HEK293 (cell line): ENCODE data around the gene CCDC142.

Experiments
- CTCF ChIA-PET: fragments of 350-600 bp; formaldehyde crosslinking; extraction: SDS; loops from one replicate; lab custom pipeline; 2021; ENCODE audit warnings: antibody characterized with exemption; lab: Yijun Ruan, JAX
- POLR2A ChIA-PET: fragments of 300-600 bp; formaldehyde crosslinking; extraction: SDS; loops from one replicate; lab custom pipeline; 2020; ENCODE audit warnings: antibody characterized with exemption, inconsistent platforms; lab: Yijun Ruan, JAX
- H3K27ac ChIP-seq: fragments of 200-500 bp; sonication (Bioruptor generic); 2 replicates; pipeline ENCODE4 v1.5.1; 2014; ENCODE audit warnings: low read depth, low read length, control low read depth, inconsistent platforms; ENCODE audit errors: extremely low read depth
- H3K36me3 ChIP-seq, 2 experiments: fragments of 200-500 bp in 1 of 2; sonication (Bioruptor generic) in 1 of 2; 1 replicate in 1 of 2; 2 replicates in 1 of 2; pipeline ENCODE4 v1.5.1; 2014 to 2017; ENCODE audit warnings: inconsistent platforms in 2 of 2, low read length in 2 of 2; ENCODE audit not compliant: control insufficient read depth in 2 of 2, insufficient read depth in 1 of 2
- H3K4me1 ChIP-seq: fragments of 200-500 bp; sonication (Bioruptor generic); 2 replicates; pipeline ENCODE4 v1.5.1; 2014; ENCODE audit warnings: mild to moderate bottlenecking, low read length, inconsistent platforms; ENCODE audit not compliant: control insufficient read depth, insufficient read depth
- H3K4me3 ChIP-seq: 2 replicates; pipeline ENCODE4 v1.5.1; 2011; ENCODE audit warnings: low read depth, mild to moderate bottlenecking, control low read depth, low read length, moderate library complexity
- H3K9me3 ChIP-seq: fragments of 200-500 bp; sonication (Bioruptor generic); 2 replicates; pipeline ENCODE4 v1.5.1; 2014; ENCODE audit warnings: low read depth, low read length, inconsistent platforms; ENCODE audit not compliant: control insufficient read depth, insufficient read depth
- MEIS1 ChIP-seq: sonication (generic); formaldehyde crosslinking; IDR thresholded peaks from 2 replicates; pipeline ENCODE4 v1.8.1; 2022; ENCODE audit warnings: missing genetic modification reagents, mild to moderate bottlenecking, borderline replicate concordance
- SP7 ChIP-seq: fragments of 450-650 bp; formaldehyde crosslinking; IDR thresholded peaks from 2 replicates; pipeline ENCODE4 v1.5.1; 2016; ENCODE audit warnings: missing biosample characterization, missing genetic modification characterization
- ZNF366 ChIP-seq: fragments of 450-650 bp; formaldehyde crosslinking; conservative IDR thresholded peaks from 2 replicates; pipeline ENCODE4 v1.5.1; 2016; ENCODE audit warnings: missing biosample characterization, missing genetic modification characterization
- ZNF423 ChIP-seq: fragments of 450-650 bp; formaldehyde crosslinking; IDR thresholded peaks from 2 replicates; pipeline ENCODE4 v1.5.1; 2016; ENCODE audit warnings: missing biosample characterization, missing genetic modification characterization
- ZNF48 ChIP-seq: fragments of 450-650 bp; formaldehyde crosslinking; IDR thresholded peaks from 2 replicates; pipeline ENCODE4 v1.5.1; 2016; ENCODE audit warnings: missing biosample characterization, missing genetic modification characterization
- ZNF514 ChIP-seq: fragments of 450-650 bp; formaldehyde crosslinking; IDR thresholded peaks from 2 replicates; pipeline ENCODE4 v1.5.1; 2016; ENCODE audit warnings: missing biosample characterization, missing genetic modification characterization
- ZNF529 ChIP-seq: fragments of 450-650 bp; formaldehyde crosslinking; IDR thresholded peaks from 2 replicates; pipeline ENCODE4 v1.5.1; 2017; ENCODE audit warnings: missing genetic modification characterization, missing biosample characterization; ENCODE audit not compliant: insufficient replicate concordance
- ZNF544 ChIP-seq: fragments of 450-650 bp; formaldehyde crosslinking; IDR thresholded peaks from 2 replicates; pipeline ENCODE4 v1.5.0; 2017; ENCODE audit warnings: missing biosample characterization, missing genetic modification characterization
- ZNF664 ChIP-seq: fragments of 450-650 bp; formaldehyde crosslinking; IDR thresholded peaks from 2 replicates; pipeline ENCODE4 v1.5.1; 2016; ENCODE audit warnings: missing biosample characterization, missing genetic modification characterization
- ZNF76 ChIP-seq: fragments of 450-650 bp; formaldehyde crosslinking; IDR thresholded peaks from 2 replicates; pipeline ENCODE4; 2016; ENCODE audit warnings: low read depth, missing biosample characterization, missing genetic modification characterization, borderline replicate concordance
- ZNF837 ChIP-seq: fragments of 450-650 bp; formaldehyde crosslinking; IDR thresholded peaks from 2 replicates; pipeline ENCODE4 v1.5.1; 2016; ENCODE audit warnings: missing biosample characterization, missing genetic modification characterization
- TF ChIP-seq, protein P1 (sequence below): fragments of 450-650 bp; formaldehyde crosslinking; IDR thresholded peaks from 2 replicates; pipeline ENCODE4 v1.5.1; 2016; ENCODE audit warnings: missing biosample characterization, missing genetic modification characterization
- TF ChIP-seq, protein P2 (sequence below): fragments of 450-650 bp; formaldehyde crosslinking; IDR thresholded peaks from 2 replicates; pipeline ENCODE4 v1.5.1; 2016; ENCODE audit warnings: missing biosample characterization, missing genetic modification characterization
- TF ChIP-seq, protein P3 (sequence below): fragments of 450-650 bp; IDR thresholded peaks from 2 replicates; pipeline ENCODE4 v1.5.1; 2018; ENCODE audit warnings: missing biosample characterization, missing genetic modification characterization
- TF ChIP-seq, protein P4 (sequence below): fragments of 450-650 bp; formaldehyde crosslinking; IDR thresholded peaks from 2 replicates; pipeline ENCODE4 v1.5.1; 2017; ENCODE audit warnings: missing biosample characterization, missing genetic modification characterization
- TF ChIP-seq, protein P5 (sequence below): fragments of 450-650 bp; formaldehyde crosslinking; IDR thresholded peaks from 2 replicates; pipeline ENCODE4 v1.5.1; 2016; ENCODE audit warnings: missing biosample characterization, missing genetic modification characterization, low read depth
- TF ChIP-seq, protein P6 (sequence below): fragments of 450-650 bp; formaldehyde crosslinking; IDR thresholded peaks from 2 replicates; pipeline ENCODE4 v1.5.1; 2016; ENCODE audit warnings: missing biosample characterization, missing genetic modification characterization

Gene CCDC142

DNA sequence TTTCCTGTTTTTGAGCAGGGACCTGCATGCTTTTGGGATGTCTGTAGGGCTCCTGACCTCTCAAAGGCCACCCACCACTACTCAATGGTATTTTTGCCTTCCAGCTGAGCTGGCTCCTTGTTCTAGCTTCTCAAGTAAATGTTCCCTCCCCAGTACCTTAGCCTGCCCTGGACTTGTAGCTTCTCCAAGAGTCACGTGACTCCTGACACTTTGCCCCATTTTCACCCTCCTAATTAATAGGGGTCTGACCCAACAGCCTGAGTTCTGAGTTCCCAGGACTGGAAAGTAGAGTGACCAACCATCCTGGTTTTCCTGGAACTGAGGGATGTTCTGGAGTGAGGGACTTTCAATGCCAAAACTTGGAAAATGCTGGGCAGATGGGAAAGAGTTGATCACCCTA is 12.6 kb upstream of the CCDC142 start:
- H3K4me1 ChIP-seq: no peaks in the 10 kb centered on the region
- no peak overlapping the region for H3K27ac ChIP-seq
- H3K4me3 ChIP-seq: no peak overlapping the region
- CTCF ChIA-PET: interaction anchor here (0.6 to 0.9 kb wide), 2 partner anchors 11 to 48 kb away, joined by 3 to 10 read pairs; no protein-coding TSS in a partner anchor
- peaks cover 0 to 41% of the 10 kb centered on the region in 2 experiments; a peak in 1 of 3 replicates for H3K36me3 ChIP-seq
- H3K9me3 ChIP-seq: no peaks in the 10 kb centered on the region
- POLR2A ChIA-PET: no interaction called here
- TF ChIP-seq ZNF544 (no peak), ZNF514 (tag by site-specific recombination) (no peak), ZNF48 (tag by site-specific recombination) (no peak), ZNF423 (tag by site-specific recombination) (no peak), ZNF366 (tag by site-specific recombination) (no peak), ZNF76 (tag by site-specific recombination) (no peak)

DNA sequence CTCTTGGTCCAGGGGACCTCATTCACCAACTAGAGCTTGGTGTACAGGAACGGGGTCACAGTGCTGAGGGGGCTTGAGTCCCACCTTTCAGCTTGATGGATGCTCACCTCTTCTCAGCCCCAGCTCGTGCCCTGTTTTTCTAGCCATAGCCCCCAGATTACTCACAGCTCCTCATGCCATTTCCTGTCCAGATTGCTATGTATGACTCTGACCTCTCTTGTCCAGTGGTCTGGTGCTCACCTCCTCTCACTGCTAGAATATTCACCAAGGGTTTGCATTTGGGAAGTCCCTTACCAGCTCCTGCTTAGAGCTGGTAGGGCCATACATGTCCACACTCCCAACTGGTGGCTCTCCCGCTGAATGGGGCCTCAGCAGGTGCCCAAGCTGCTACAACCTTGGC is 10.7 kb upstream of the CCDC142 start:
- Histone ChIP-seq H3K36me3 (peaks cover 0 to 55% of the 10 kb centered on the region in 2 experiments; a peak in 2 of 3 replicates), H3K9me3 (no peaks in the 10 kb centered on the region), H3K27ac (no peak overlapping the region), H3K4me1 (no peaks in the 10 kb centered on the region), H3K4me3 (no peak overlapping the region)
- TF ChIP-seq, protein P1, sequence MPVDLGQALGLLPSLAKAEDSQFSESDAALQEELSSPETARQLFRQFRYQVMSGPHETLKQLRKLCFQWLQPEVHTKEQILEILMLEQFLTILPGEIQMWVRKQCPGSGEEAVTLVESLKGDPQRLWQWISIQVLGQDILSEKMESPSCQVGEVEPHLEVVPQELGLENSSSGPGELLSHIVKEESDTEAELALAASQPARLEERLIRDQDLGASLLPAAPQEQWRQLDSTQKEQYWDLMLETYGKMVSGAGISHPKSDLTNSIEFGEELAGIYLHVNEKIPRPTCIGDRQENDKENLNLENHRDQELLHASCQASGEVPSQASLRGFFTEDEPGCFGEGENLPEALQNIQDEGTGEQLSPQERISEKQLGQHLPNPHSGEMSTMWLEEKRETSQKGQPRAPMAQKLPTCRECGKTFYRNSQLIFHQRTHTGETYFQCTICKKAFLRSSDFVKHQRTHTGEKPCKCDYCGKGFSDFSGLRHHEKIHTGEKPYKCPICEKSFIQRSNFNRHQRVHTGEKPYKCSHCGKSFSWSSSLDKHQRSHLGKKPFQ: no peak
- no peak for TF ChIP-seq SP7 (tag by site-specific recombination)
- TF ChIP-seq, protein P2, sequence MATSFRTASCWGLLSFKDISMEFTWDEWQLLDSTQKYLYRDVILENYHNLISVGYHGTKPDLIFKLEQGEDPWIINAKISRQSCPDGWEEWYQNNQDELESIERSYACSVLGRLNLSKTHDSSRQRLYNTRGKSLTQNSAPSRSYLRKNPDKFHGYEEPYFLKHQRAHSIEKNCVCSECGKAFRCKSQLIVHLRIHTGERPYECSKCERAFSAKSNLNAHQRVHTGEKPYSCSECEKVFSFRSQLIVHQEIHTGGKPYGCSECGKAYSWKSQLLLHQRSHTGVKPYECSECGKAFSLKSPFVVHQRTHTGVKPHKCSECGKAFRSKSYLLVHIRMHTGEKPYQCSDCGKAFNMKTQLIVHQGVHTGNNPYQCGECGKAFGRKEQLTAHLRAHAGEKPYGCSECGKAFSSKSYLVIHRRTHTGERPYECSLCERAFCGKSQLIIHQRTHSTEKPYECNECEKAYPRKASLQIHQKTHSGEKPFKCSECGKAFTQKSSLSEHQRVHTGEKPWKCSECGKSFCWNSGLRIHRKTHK (tag by site-specific recombination): no peak
- TF ChIP-seq, protein P3, sequence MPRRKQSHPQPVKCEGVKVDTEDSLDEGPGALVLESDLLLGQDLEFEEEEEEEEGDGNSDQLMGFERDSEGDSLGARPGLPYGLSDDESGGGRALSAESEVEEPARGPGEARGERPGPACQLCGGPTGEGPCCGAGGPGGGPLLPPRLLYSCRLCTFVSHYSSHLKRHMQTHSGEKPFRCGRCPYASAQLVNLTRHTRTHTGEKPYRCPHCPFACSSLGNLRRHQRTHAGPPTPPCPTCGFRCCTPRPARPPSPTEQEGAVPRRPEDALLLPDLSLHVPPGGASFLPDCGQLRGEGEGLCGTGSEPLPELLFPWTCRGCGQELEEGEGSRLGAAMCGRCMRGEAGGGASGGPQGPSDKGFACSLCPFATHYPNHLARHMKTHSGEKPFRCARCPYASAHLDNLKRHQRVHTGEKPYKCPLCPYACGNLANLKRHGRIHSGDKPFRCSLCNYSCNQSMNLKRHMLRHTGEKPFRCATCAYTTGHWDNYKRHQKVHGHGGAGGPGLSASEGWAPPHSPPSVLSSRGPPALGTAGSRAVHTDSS (tag by site-specific recombination): no peak
- TF ChIP-seq ZNF664 (tag by site-specific recombination): no peak
- no peak for TF ChIP-seq ZNF837
- no peak for TF ChIP-seq ZNF529 (tag by site-specific recombination)
- TF ChIP-seq, protein P4, sequence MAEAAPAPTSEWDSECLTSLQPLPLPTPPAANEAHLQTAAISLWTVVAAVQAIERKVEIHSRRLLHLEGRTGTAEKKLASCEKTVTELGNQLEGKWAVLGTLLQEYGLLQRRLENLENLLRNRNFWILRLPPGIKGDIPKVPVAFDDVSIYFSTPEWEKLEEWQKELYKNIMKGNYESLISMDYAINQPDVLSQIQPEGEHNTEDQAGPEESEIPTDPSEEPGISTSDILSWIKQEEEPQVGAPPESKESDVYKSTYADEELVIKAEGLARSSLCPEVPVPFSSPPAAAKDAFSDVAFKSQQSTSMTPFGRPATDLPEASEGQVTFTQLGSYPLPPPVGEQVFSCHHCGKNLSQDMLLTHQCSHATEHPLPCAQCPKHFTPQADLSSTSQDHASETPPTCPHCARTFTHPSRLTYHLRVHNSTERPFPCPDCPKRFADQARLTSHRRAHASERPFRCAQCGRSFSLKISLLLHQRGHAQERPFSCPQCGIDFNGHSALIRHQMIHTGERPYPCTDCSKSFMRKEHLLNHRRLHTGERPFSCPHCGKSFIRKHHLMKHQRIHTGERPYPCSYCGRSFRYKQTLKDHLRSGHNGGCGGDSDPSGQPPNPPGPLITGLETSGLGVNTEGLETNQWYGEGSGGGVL (tag by site-specific recombination): no peak
- TF ChIP-seq MEIS1 (CRISPR knock-in tag): no peak
- TF ChIP-seq, protein P5, sequence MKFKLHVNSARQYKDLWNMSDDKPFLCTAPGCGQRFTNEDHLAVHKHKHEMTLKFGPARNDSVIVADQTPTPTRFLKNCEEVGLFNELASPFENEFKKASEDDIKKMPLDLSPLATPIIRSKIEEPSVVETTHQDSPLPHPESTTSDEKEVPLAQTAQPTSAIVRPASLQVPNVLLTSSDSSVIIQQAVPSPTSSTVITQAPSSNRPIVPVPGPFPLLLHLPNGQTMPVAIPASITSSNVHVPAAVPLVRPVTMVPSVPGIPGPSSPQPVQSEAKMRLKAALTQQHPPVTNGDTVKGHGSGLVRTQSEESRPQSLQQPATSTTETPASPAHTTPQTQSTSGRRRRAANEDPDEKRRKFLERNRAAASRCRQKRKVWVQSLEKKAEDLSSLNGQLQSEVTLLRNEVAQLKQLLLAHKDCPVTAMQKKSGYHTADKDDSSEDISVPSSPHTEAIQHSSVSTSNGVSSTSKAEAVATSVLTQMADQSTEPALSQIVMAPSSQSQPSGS (tag by site-specific recombination): no peak
- TF ChIP-seq, protein P6, sequence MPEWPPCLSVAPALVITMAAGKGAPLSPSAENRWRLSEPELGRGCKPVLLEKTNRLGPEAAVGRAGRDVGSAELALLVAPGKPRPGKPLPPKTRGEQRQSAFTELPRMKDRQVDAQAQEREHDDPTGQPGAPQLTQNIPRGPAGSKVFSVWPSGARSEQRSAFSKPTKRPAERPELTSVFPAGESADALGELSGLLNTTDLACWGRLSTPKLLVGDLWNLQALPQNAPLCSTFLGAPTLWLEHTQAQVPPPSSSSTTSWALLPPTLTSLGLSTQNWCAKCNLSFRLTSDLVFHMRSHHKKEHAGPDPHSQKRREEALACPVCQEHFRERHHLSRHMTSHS: no peak
- ChIA-PET CTCF (interaction anchor here (0.7 to 2.7 kb wide), 3 partner anchors 13 to 246 kb away, joined by 3 to 16 read pairs (median 3); no protein-coding TSS in a partner anchor), POLR2A (interaction anchor here (1.3 kb wide), 1 partner anchor 13 kb away, joined by 5 read pairs; the partner anchor contains the start of gene PCGF1)
